ENCODE results near the gene LMF1.
"Not testable (repeated sequence)": the region's sequence is repeated elsewhere in the genome, so short reads cannot be mapped to it uniquely, and the experiment has no call there.

The LMF1 gene

DNA sequence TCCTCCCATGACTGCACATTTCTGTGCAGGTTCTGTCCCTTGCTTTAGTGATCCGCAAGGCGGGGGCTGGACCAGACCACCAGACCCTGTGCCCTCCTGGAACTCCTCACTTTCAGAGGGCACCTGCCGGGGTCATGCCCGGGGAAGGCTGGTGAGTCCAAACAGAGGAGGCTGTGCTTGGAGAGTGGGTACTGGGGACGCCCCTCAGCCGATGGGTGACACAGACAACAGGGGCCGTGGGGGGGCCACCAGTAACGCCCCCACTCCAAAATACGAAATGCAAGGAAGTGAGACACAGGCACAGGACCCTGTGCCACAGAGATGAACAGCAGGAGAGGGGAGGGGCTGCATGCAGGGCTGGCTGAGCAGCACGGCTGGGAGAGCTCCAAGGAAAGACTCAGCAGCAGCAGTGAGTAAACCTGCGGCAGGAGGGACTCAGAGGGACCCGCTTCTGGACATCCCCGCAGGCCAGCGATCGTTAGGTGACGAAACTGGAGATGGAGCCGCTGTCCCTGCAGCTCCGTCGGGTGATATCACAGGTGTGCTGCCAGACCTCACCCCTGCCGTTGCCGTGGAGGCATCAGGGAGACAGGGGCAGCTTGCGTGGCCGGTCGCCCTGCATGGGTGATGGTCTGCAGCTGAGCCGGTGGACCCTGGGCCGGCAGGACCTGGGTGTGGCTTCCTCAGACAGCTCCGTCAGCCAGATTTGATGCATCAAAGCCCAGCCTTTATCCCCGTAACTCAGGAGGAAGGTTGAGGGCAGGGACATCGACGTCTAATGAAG lies 99.0 kb downstream of the LMF1 start:
- in situ Hi-C loops (cut with HindIII; ENCODE audit: low pct_ligation_motif_present, low pct_unique_long_range_greater_than_20kb, low sequenced_read_pairs) = no loop called here
- no peak for DNase-seq

DNA sequence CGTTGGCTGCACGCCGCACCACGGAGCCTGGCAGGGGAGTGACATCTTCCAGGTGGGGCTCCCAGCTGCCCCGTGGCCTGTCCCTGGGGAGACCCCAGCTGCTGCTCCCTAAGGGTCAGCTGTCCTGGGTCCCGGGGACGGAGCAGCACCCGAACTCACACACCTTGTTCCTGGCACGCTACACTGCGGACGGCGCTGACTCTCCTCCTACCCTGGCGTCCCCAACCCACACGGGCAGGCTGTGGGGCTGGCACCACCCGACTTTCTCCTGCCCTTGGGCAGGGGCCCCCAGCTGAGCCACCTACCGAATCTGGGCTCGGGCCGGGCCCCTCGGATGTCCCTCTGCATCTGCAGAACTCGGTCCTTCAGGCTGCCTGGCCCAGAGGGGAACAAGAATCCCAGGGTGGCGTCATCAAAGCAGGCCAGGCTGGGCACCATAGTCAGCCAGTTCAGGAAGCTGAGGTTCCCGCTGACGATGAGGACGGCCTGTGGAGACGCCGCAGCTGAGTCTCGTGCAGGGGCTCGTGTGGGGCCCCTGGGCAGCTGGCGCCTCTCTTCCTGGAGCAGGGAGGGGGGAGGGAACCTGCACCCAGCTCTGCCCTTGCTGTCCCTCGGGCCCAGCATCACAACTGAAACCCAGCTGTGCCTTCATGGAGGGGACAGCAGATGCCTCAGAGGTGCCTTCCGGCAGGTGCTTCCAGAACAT lies 99.8 kb downstream of the LMF1 start:
- no peak for DNase-seq
- in situ Hi-C loops (cut with HindIII; ENCODE audit: low pct_ligation_motif_present, low pct_unique_long_range_greater_than_20kb, low sequenced_read_pairs) = no loop called here

DNA sequence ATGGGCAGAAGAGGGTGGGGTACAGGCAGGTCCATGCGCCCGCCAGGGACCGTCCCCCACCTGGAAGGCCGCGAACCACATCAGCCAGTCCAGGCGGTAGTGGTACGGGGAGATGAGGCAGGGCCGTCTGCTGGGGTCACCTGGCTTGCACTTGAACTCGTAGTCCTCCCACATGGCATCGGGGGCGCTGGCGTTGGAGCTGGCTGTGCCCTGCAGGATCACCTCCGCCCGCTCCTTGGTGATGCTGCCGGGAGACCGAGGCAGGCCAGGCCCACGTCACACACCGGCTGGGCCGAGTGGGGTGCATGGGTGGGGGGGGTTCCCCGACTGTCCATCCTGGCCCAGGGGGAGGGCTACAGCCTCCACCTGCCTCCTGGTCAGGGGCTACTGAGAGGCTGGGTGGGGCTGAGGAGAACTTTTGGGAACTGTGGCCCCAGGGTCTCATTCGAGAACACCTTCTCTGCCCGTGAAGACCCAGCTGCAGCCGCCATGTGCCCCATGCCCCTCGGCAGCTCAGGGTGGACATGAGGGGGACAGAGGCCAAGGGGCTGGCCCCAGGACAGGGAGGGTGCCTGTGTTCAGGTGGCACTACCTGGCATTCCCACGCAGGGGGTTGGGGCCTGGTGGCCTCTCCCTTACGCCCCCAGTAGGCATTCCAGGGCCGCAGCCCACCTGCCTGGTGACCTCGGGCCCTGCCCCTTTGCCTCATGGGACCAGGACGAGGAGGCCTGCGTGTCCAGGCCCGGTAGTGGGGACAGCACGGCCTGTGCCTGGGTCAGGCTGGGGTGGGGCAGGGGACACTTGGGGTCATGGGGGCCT lies 100.8 kb downstream of the LMF1 start:
- DNase-seq = no peak
- in situ Hi-C loops (cut with HindIII; ENCODE audit: low pct_ligation_motif_present, low pct_unique_long_range_greater_than_20kb, low sequenced_read_pairs) = no loop called here

DNA sequence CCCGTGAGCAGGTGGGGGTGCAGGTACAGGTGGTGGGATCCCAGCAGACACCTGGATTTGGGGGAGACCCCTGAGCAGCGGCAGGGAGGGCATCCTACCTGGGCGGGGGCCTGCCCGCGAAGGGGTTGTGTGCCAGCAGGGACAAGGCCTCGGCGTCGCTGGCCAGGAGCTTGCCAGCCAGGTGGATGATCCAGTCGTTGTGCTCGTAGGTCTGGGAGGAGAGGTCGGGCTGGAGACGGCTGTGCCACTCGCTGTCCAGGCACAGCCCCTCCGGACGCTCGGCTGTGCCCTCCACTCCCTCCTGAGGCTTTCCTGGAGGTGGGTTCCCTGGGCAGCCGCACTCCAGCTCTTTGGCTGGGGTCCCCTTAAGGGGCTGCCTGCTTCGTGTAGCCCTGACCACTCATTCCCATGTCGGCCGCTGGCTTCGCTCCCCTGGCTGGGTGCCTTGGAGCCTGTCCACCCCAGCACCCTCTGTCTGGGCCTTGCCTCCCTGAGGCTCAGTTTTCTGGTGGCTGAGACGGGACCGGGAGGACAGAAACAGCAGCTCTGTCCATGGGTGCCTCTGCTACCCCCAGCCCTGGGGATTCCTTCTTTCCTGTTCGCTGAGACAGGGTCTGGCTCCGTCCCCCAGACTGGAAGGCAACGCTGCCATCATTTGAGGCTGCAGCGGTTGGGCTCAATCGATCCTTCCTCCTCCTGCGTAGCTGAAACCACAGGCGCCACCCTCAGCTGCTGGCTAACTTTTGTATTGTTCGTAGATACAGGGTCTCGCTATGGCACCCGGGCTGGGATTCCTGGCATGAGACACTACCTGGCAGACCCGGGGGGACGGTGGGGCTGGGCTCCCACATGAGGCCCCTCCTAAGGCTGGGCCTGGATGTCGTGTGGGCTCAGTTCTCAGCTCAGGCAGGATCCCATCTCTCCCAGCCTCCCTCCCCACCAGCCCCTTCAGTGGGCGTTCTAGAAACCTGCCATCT lies 101.7 kb downstream of the LMF1 start:
- in situ Hi-C loops (cut with HindIII; ENCODE audit: low pct_ligation_motif_present, low pct_unique_long_range_greater_than_20kb, low sequenced_read_pairs) = no loop called here
- no peak for DNase-seq

DNA sequence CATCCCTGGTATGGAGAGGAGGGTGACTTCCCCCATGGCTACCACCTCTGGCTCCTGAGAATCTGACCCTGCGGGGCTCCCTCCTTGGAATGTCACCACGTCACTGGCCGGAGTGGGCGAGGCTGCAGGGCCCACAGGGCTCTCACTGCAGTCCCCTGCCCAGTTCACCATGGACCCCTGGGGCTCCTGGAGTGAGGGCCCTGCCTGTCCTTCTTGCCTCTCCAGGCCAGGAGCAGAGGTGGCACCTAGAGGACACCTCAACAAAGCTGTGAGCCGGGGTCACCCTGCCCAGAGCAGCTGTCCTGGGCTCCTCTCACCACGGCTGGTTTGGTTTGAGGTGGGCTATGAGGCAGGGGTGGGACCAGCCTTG lies 102.4 kb downstream of the LMF1 start:
- in situ Hi-C loops (cut with HindIII; ENCODE audit: low pct_ligation_motif_present, low pct_unique_long_range_greater_than_20kb, low sequenced_read_pairs) = no loop called here
- DNase-seq = no peak

DNA sequence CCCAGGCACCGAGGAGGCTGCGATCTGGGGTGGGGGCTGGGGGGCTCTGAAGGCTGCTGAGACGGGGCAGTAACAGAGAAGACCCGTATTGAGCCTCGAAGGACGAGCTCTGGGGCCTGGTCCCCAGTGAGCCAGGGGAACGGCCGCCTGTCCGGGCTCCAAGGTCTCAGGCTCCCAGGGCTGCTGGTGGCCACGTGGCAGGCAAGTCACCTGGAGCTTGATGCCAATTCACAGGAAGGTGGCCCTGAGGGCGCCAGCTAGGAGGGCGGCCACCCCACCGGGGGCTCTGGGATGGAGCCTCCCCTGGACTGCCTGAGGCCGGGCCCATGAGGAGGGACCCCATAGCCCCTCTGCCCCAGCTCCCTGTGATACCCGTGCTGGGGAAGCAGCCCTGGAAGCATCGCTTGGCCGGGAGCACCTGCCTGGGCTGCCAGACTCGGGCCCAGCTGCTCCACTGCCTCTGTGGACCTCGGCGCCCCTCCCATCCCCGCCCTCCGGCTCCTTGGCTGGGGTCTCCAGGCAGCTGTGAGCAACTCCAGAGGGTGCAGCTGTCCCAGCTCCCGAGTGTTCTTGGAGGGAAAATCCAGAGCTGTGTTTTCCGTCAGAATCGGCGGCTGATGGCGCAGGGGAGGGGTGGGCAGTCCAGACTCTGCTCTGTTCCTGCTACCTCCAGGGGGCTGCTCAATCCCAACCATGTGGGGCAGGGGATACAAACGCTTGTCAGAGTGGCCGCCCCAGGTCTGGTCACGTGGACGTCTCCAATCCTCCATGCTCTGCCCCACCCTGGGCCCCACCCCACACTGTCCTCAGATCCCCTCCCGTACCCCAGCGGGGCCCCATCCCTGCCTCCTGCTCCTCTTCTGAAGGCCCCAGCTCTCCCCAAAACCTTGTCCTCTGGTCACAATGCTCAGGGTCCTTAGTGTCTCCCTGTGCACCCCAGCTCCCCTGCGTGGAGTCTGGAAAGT lies 103.1 kb downstream of the LMF1 start:
- no peak for DNase-seq
- in situ Hi-C loops (cut with HindIII; ENCODE audit: low pct_ligation_motif_present, low pct_unique_long_range_greater_than_20kb, low sequenced_read_pairs) = no loop called here

DNA sequence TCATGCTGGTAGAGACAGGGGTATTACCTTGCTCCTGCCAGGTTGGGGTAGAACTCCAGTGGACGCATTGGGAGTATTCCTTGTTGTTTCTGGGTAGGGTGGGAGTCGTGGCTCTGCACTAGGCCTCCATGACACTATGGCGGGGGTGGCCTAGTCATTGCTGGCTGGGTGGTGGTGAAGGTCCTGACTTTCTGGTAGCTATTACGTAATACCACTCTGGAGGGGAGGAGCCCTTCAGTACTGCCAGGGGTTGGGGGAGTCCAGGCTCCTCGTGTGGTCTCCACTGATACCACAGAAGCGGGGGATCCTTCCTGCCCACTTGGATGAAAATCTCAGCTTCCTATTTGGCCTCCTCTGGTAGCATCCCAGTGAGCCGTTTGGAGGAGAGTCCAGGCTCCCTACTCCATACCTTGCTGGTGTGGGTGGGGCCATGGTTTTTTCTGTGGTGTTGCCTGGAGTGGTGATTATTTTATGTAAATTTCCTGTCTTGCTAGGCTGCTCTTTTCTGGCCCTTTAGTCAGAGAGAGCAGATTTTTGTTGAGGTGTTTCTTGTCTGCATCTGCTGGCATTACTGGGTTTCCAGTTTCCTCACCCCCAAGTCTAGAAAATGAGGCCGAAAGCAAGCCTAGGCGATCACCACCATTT lies 104.4 kb downstream of the LMF1 start:
- in situ Hi-C loops (cut with HindIII; ENCODE audit: low pct_ligation_motif_present, low pct_unique_long_range_greater_than_20kb, low sequenced_read_pairs) = no loop called here
- no peak for DNase-seq

DNA sequence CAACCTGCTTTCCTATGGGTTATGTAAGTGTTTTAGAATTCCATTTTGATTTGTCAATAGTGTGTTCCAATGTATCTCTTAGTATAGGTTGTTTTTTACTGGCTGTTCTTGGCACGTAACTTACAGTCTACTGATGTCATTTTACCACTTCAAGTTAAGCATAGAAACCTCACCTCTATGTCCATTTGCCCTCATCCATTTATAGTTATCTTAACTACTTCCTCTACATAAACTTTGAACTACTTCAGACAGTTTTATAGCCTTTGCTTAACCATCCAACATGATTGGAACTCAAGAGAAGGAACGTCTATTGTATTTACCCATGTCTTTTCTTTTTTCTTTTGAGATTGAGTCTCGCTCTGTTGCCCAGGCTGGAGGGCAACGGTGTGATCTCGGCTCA lies 105.8 kb downstream of the LMF1 start:
- in situ Hi-C loops (cut with HindIII; ENCODE audit: low pct_ligation_motif_present, low pct_unique_long_range_greater_than_20kb, low sequenced_read_pairs) = no loop called here
- no peak for DNase-seq

DNA sequence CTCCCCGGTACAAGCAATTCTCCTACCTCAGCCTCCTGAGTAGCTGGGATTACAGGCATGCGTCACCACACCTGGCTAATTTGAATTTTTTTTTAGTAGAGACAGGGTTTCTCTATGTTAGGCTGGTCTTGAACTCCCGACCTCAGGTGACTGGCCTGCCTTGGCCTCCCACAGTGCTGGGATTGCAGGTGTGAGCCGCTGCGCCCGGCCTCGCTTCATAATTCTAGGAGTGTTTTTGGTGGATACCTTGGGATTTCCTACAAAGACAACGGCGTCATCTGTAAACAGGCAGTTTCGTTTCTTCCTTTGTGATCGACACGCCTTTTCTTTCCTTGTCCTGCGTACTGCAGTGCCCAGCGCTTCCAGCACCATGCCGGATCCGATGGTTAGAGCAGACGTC lies 109.3 kb downstream of the LMF1 start:
- DNase-seq = no peak
- in situ Hi-C loops (cut with HindIII; ENCODE audit: low pct_ligation_motif_present, low pct_unique_long_range_greater_than_20kb, low sequenced_read_pairs) = no loop called here

DNA sequence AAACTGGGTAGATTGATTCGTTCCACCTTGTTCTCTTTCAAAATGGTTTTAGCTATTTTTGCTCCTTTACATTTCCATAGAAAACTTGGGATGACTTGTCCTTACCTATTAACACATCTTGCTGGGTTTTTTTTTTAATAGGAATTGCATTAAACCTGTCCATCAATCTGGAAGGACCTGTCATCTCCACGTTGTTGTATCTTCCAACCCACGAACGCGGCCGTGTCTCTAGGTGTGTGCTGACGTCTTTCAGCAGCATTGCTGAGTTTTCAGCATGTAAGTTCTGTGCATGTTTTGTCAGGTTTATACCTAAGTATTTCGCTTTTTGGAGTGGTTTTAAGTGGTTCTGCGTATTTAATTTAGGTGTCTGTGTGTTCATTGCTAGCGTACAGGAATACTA lies 109.9 kb downstream of the LMF1 start:
- in situ Hi-C loops (cut with HindIII; ENCODE audit: low pct_ligation_motif_present, low pct_unique_long_range_greater_than_20kb, low sequenced_read_pairs) = no loop called here
- DNase-seq = no peak

DNA sequence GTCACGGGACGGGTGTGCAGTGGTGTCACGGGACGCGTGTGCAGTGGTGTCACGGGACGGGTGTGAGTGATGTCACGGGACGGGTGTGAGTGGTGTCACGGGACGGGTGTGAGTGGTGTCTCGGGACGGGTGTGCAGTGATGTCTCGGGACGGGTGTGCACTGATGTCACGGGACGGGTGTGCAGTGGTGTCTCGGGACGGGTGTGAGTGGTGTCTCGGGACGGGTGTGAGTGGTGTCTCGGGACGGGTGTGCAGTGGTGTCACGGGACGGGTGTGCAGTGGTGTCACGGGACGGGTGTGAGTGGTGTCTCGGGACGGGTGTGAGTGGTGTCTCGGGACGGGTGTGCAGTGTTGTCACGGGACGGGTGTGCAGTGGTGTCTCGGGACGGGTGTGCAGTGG lies 111.8 kb downstream of the LMF1 start:
- in situ Hi-C loops (cut with HindIII; ENCODE audit: low pct_ligation_motif_present, low pct_unique_long_range_greater_than_20kb, low sequenced_read_pairs); DNase-seq: not testable (repeated sequence)

DNA sequence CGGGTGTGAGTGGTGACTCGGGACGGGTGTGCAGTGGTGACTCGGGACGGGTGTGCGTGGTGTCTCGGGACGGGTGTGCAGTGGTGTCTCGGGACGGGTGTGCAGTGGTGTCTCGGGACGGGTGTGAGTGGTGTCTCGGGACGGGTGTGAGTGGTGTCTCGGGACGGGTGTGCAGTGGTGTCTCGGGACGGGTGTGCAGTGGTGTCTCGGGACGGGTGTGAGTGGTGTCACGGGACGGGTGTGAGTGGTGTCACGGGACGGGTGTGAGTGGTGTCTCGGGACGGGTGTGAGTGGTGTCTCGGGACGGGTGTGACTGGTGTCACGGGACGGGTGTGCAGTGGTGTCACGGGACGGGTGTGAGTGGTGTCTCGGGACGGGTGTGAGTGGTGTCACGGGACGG lies 112.3 kb downstream of the LMF1 start:
- DNase-seq; in situ Hi-C loops (cut with HindIII; ENCODE audit: low pct_ligation_motif_present, low pct_unique_long_range_greater_than_20kb, low sequenced_read_pairs): not testable (repeated sequence)

DNA sequence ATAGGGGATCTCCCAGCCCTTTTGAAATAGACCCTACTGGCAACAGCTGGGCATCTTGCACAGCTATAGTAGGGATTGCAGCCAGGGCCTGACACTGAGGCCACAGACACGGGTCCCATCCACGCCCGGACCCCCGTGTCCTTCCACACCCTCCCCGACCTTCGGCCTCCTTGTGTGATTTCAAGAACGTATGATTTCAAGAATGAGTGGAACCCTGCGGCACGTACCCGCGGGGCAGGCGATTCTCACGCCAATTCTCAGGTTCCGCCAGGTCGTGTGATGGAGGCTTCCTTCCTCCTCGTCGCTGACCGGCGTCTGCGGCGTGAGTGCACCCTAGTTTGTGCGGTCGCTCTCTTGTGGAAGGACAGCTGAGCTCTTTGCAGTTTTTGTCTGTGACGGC lies 114.0 kb downstream of the LMF1 start:
- DNase-seq = no peak
- in situ Hi-C loops (cut with HindIII; ENCODE audit: low pct_ligation_motif_present, low pct_unique_long_range_greater_than_20kb, low sequenced_read_pairs) = no loop called here

DNA sequence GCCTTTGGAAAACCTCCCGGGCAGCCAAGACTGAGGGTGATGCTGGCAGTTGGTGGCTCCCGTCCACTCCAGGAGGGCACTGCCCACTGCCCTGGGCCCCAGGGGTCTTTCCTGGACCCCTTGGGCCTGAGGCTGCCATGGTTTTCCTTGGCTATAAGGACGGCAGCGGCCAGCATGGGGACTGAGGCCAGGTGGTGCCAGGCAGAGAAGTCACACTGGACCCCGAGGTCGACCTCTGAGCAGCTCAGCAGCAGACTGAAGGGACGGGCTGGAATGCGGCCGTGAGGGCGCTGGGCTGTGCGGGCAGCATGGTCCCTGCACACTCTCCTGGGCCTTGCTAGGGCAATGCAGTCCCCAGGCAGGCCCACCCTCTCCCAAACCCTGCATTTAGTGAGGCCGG lies 114.7 kb downstream of the LMF1 start:
- DNase-seq = no peak
- in situ Hi-C loops (cut with HindIII; ENCODE audit: low pct_ligation_motif_present, low pct_unique_long_range_greater_than_20kb, low sequenced_read_pairs) = no loop called here

DNA sequence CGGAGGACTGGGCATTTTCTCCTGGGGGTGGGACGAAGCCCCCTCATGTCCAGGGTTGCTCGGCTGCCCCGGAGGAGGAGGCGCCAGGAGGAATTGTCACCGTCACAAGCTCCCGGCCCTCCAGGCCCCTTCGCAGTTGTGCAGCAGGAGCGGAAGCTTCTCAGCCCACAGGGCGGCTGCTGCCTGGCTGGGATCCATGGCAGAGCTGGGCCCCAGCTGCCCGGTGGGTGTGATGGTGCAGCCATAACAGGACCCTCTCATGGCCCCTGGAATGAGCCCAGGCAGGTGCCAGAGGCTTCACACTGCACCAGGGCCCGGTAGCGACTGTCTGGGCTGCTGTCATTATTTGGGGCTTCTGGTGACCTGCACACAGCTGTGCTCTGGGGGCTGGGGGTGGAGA lies 115.3 kb downstream of the LMF1 start:
- no peak for DNase-seq
- in situ Hi-C loops (cut with HindIII; ENCODE audit: low pct_ligation_motif_present, low pct_unique_long_range_greater_than_20kb, low sequenced_read_pairs) = no loop called here

DNA sequence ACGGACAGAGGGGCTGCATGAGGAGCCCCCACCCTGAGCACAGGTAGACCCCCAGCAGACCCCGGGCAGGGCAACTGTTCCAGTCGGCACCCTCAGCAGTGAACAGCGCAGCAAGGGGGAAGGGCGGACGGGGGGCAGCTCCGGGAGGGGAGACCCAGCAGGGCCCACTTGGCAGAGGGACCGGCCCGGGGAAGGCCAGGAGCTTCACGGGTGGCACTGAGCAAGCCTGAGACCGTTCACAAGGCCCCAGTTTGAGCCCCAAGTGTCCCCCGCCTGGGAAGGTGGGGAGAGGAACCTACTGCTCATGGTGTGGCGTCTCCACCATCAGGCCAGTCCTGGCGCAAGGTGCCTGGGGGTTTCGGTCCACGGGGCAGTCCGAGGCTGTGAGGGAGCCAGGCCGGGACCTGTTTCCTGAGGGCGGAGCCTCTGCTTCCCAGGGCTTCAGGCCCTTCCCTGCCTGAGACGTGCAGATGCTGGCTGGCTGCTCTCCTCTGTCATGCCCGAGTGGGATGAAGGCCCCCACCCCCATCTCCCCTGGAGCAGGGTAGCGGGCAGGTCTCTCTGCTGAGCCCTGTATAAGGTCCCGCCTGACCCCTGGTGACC lies 115.9 kb downstream of the LMF1 start:
- in situ Hi-C loops (cut with HindIII; ENCODE audit: low pct_ligation_motif_present, low pct_unique_long_range_greater_than_20kb, low sequenced_read_pairs) = no loop called here
- no peak for DNase-seq
